ENCODE results near the gene AACS. TPM values are rescaled to one million over a fixed set of nuclear protein-coding genes. Genes with fewer than 3 reads are reported as not detected.

AACS gene
- total RNA-seq, 1 experiment from 2014 or later = 54.0 TPM

DNA sequence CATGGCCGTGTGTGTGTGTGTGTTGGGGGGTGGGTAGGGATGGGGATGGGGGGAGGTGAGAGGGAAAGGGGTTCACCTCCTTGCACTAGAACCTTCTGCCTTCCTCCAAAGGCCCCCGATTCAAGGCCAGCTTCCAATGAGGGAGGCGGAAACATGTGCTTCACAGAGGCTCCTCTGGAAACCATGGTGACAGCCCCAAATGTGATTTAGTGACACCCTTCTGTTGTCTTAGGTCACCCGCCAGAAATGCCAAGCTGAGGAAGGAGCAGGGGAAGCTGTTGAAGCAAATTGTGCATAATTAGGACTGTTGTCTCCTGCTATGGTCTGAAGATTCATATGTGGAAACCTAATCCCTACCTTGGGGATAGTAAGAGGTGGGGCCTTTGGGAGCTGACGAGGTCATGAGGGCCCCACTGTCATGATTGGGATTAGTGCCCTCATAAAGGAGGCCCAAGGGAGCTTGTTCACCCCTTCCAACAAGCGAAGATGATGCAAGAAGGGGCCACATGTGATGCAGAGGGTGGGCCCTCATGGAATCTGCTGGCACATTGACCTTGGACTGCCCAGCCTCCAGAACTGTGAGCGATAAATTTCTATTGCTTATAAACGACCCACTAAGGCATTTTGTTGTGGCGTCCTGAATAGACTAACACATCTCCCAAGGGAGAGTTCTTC lies 95.2 kb downstream of the AACS start (continued):
- TF ChIP-seq, protein P1, sequence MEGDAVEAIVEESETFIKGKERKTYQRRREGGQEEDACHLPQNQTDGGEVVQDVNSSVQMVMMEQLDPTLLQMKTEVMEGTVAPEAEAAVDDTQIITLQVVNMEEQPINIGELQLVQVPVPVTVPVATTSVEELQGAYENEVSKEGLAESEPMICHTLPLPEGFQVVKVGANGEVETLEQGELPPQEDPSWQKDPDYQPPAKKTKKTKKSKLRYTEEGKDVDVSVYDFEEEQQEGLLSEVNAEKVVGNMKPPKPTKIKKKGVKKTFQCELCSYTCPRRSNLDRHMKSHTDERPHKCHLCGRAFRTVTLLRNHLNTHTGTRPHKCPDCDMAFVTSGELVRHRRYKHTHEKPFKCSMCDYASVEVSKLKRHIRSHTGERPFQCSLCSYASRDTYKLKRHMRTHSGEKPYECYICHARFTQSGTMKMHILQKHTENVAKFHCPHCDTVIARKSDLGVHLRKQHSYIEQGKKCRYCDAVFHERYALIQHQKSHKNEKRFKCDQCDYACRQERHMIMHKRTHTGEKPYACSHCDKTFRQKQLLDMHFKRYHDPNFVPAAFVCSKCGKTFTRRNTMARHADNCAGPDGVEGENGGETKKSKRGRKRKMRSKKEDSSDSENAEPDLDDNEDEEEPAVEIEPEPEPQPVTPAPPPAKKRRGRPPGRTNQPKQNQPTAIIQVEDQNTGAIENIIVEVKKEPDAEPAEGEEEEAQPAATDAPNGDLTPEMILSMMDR (IDR thresholded peaks at IDR 0.05) = no peak

- Mint-ChIP-seq H3K27ac (no peak overlapping the region), H3K9me3 (peaks cover 15% of the 10 kb centered on the region), H3K36me3 (no peaks in the 10 kb centered on the region), H3K4me1 (peaks cover 8% of the 10 kb centered on the region), H3K4me3 (no peak overlapping the region), H3K27me3 (ENCODE audit: low read depth) (no peaks in the 10 kb centered on the region; the same call in none of the 2 replicates)
- DNase-seq (ENCODE audit: low spot score) (no peak), ATAC-seq (no peak)
- TF ChIP-seq SMAD4 (CRISPR knock-in tag; IDR thresholded peaks at IDR 0.05) = no peak
- TF ChIP-seq JUN (CRISPR knock-in tag; IDR thresholded peaks at IDR 0.05) = no peak
- TF ChIP-seq ZNF396 (CRISPR knock-in tag; IDR thresholded peaks at IDR 0.05; ENCODE audit: borderline replicate concordance) = no peak
- no peak for TF ChIP-seq ETV6 (CRISPR knock-in tag; IDR thresholded peaks at IDR 0.05)
- CTCF ChIA-PET = interaction anchor here (1.1 to 1.5 kb wide), 4 partner anchors 17 to 255 kb away, joined by 3 read pairs; no protein-coding TSS in a partner anchor
- POLR2A ChIA-PET = no interaction called here
Observed at GRCh38 chr12:125161712-125162022, 96.4 kb downstream of the AACS start.

GRCh38 chr12:125162489-125163028 lies 97.3 kb downstream of the AACS start:
- TF ChIP-seq JUN (CRISPR knock-in tag; IDR thresholded peaks at IDR 0.05) = no peak
- TF ChIP-seq NFATC4 (CRISPR knock-in tag; IDR thresholded peaks at IDR 0.05) = no peak
- no peak for TF ChIP-seq NR2C2 (CRISPR knock-in tag; IDR thresholded peaks at IDR 0.05)
- TF ChIP-seq SMAD4 (CRISPR knock-in tag; IDR thresholded peaks at IDR 0.05) = no peak
- no peak for TF ChIP-seq MAX (CRISPR knock-in tag; IDR thresholded peaks at IDR 0.05)
- TF ChIP-seq, protein P2, sequence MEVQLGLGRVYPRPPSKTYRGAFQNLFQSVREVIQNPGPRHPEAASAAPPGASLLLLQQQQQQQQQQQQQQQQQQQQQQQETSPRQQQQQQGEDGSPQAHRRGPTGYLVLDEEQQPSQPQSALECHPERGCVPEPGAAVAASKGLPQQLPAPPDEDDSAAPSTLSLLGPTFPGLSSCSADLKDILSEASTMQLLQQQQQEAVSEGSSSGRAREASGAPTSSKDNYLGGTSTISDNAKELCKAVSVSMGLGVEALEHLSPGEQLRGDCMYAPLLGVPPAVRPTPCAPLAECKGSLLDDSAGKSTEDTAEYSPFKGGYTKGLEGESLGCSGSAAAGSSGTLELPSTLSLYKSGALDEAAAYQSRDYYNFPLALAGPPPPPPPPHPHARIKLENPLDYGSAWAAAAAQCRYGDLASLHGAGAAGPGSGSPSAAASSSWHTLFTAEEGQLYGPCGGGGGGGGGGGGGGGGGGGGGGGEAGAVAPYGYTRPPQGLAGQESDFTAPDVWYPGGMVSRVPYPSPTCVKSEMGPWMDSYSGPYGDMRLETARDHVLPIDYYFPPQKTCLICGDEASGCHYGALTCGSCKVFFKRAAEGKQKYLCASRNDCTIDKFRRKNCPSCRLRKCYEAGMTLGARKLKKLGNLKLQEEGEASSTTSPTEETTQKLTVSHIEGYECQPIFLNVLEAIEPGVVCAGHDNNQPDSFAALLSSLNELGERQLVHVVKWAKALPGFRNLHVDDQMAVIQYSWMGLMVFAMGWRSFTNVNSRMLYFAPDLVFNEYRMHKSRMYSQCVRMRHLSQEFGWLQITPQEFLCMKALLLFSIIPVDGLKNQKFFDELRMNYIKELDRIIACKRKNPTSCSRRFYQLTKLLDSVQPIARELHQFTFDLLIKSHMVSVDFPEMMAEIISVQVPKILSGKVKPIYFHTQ (CRISPR knock-in tag; IDR thresholded peaks at IDR 0.05) = no peak
- no peak for TF ChIP-seq ESRRA (CRISPR knock-in tag; IDR thresholded peaks at IDR 0.05; ENCODE audit: borderline replicate concordance)
- no peak for TF ChIP-seq NR1H2 (CRISPR knock-in tag; IDR thresholded peaks at IDR 0.05)
- TF ChIP-seq ZNF671 (CRISPR knock-in tag; IDR thresholded peaks at IDR 0.05) = no peak
- TF ChIP-seq ZNF532 (CRISPR knock-in tag; IDR thresholded peaks at IDR 0.05; ENCODE audit: borderline replicate concordance) = no peak
- TF ChIP-seq HMGA2 (CRISPR knock-in tag; IDR thresholded peaks at IDR 0.05) = no peak
- Mint-ChIP-seq H3K9me3 (peaks cover 9% of the 10 kb centered on the region), H3K4me3 (no peak overlapping the region)

More at GRCh38 chr12:125162489-125163028, 97.3 kb downstream of the AACS start:
- POLR2A ChIA-PET = no interaction called here
- ATAC-seq (no peak), DNase-seq (ENCODE audit: low spot score) (no peak)
- peaks cover 8% of the 10 kb centered on the region for H3K4me1 Mint-ChIP-seq
- CTCF ChIA-PET = interaction anchor here (1.1 to 1.5 kb wide), 4 partner anchors 16 to 256 kb away, joined by 3 read pairs; no protein-coding TSS in a partner anchor
- no peak overlapping the region for H3K27ac Mint-ChIP-seq
- no peaks in the 10 kb centered on the region; the same call in none of the 2 replicates for H3K27me3 Mint-ChIP-seq (ENCODE audit: low read depth)
- no peaks in the 10 kb centered on the region for H3K36me3 Mint-ChIP-seq

All from WTC11 (cell line).